Glutamatergic neuron (in vitro differentiated cells): ENCODE results near the gene MFAP3. TPM values are rescaled to one million over a fixed set of nuclear protein-coding genes. Genes with fewer than 3 reads are reported as not detected.

Experiments
- DNase-seq: peaks from one replicate; pipeline ENCODE4 v3.0.0; 2022
- H3K27ac Mint-ChIP-seq: one replicate; pipeline ENCODE4 v1.8.0; 2020; ENCODE audit warnings: mild to moderate bottlenecking, mixed read lengths, inconsistent platforms; ENCODE audit not compliant: unreplicated experiment
- H3K27me3 Mint-ChIP-seq: one replicate; pipeline ENCODE4 v1.8.0; 2020; ENCODE audit warnings: mild to moderate bottlenecking, moderate library complexity, mixed read lengths, inconsistent platforms; ENCODE audit not compliant: unreplicated experiment
- H3K36me3 Mint-ChIP-seq: one replicate; pipeline ENCODE4 v1.8.0; 2020; ENCODE audit warnings: mild to moderate bottlenecking, mixed read lengths, inconsistent platforms; ENCODE audit not compliant: unreplicated experiment
- H3K4me1 Mint-ChIP-seq: one replicate; pipeline ENCODE4 v1.8.0; 2020; ENCODE audit warnings: mild to moderate bottlenecking, low read depth, mixed read lengths, inconsistent platforms; ENCODE audit not compliant: unreplicated experiment
- H3K4me3 Mint-ChIP-seq: one replicate; pipeline ENCODE4 v1.8.0; 2020; ENCODE audit warnings: mild to moderate bottlenecking, mixed read lengths, inconsistent platforms; ENCODE audit not compliant: unreplicated experiment
- H3K9me3 Mint-ChIP-seq: one replicate; pipeline ENCODE4 v1.8.0; 2020; ENCODE audit warnings: mild to moderate bottlenecking, moderate library complexity, mixed read lengths, inconsistent platforms; ENCODE audit not compliant: unreplicated experiment
- CTCF ChIP-seq: fragments of 200-600 bp; sonication (generic); IDR thresholded peaks from one replicate; pipeline ENCODE4 v1.5.0; 2021; ENCODE audit not compliant: partially characterized antibody, unreplicated experiment
- total RNA-seq: library from RNA; stranded (reverse); fragmentation: NEBNext Ultra II Directional; extraction: Animal tissue kit (Norgen Biotek cat#: 25700); gene quantifications from one replicate; pipeline ENCODE4 v1.2.1, GENCODE V29; 2021; ENCODE audit not compliant: unreplicated experiment

MFAP3 gene
- total RNA-seq, 1 donor from 2014 or later: 45.3 TPM

GRCh38 chr5:154093142-154093532, 54.4 kb downstream of the MFAP3 start:
- peaks cover 11% of the 10 kb centered on the region for H3K4me1 Mint-ChIP-seq
- no peak for DNase-seq
- peaks cover 2% of the 10 kb centered on the region for H3K27me3 Mint-ChIP-seq
- H3K4me3 Mint-ChIP-seq: no peak overlapping the region
- TF ChIP-seq CTCF: no peak
- H3K9me3 Mint-ChIP-seq: peaks cover 1% of the 10 kb centered on the region
- H3K36me3 Mint-ChIP-seq: peaks cover 5% of the 10 kb centered on the region
- no peak overlapping the region for H3K27ac Mint-ChIP-seq

- no peak for DNase-seq
- Mint-ChIP-seq H3K27ac (no peak overlapping the region), H3K36me3 (no peaks in the 10 kb centered on the region), H3K4me1 (peaks cover 10% of the 10 kb centered on the region), H3K9me3 (peaks cover 1% of the 10 kb centered on the region), H3K27me3 (no peaks in the 10 kb centered on the region), H3K4me3 (no peak overlapping the region)
- no peak for TF ChIP-seq CTCF
Measured at GRCh38 chr5:154095904-154096303, 57.1 kb downstream of the MFAP3 start.

GRCh38 chr5:154097031-154097430, 58.3 kb downstream of the MFAP3 start:
- peaks cover 13% of the 10 kb centered on the region for H3K4me1 Mint-ChIP-seq
- H3K4me3 Mint-ChIP-seq: no peak overlapping the region
- peaks cover 1% of the 10 kb centered on the region for H3K9me3 Mint-ChIP-seq
- H3K27me3 Mint-ChIP-seq: no peaks in the 10 kb centered on the region
- no peak for DNase-seq
- TF ChIP-seq CTCF: no peak
- no peaks in the 10 kb centered on the region for H3K36me3 Mint-ChIP-seq
- no peak overlapping the region for H3K27ac Mint-ChIP-seq

GRCh38 chr5:154098465-154098864, 59.7 kb downstream of the MFAP3 start:
- H3K27ac Mint-ChIP-seq: no peak overlapping the region
- H3K36me3 Mint-ChIP-seq: no peaks in the 10 kb centered on the region
- peaks cover 4% of the 10 kb centered on the region for H3K9me3 Mint-ChIP-seq
- DNase-seq: no peak
- peaks cover 5% of the 10 kb centered on the region for H3K27me3 Mint-ChIP-seq
- H3K4me1 Mint-ChIP-seq: peaks cover 11% of the 10 kb centered on the region
- no peak for TF ChIP-seq CTCF
- H3K4me3 Mint-ChIP-seq: no peak overlapping the region

GRCh38 chr5:154101184-154101583, 62.4 kb downstream of the MFAP3 start:
- no peak for TF ChIP-seq CTCF
- H3K4me3 Mint-ChIP-seq: no peak overlapping the region
- H3K27ac Mint-ChIP-seq: no peak overlapping the region
- no peak for DNase-seq
- peaks cover 10% of the 10 kb centered on the region for H3K27me3 Mint-ChIP-seq
- H3K4me1 Mint-ChIP-seq: peaks cover 10% of the 10 kb centered on the region
- no peaks in the 10 kb centered on the region for H3K36me3 Mint-ChIP-seq
- H3K9me3 Mint-ChIP-seq: peaks cover 7% of the 10 kb centered on the region
